Measurements from ENCODE around the gene HSD17B2. TPM values are rescaled to one million over a fixed set of nuclear protein-coding genes. Genes with fewer than 3 reads are reported as not detected.

HSD17B2 gene
- total and polyA plus RNA-seq, 4 donors, result 47.7 to 126 (median 103) TPM

- TF ChIP-seq TAF1 (conservative IDR thresholded peaks at IDR 0.05), result no peak
- peak in 1 of 2 donors; percentile 18 for TF ChIP-seq JUND (IDR thresholded peaks at IDR 0.05)
- peak; percentile 13 for TF ChIP-seq CTCF (IDR thresholded peaks at IDR 0.05; ENCODE audit: low read depth, low read length, missing input control)
- H3K9me3 ChIP-seq (ENCODE audit: control insufficient read depth in 4 of 4, low read length in 3 of 4), result no peaks in the 10 kb centered on the region
- WGBS, result 78% methylated on average over 11 of the region's 11 CpGs
- no peaks in the 10 kb centered on the region for H3K27me3 ChIP-seq (ENCODE audit: control insufficient read depth in 4 of 4, insufficient read depth in 4 of 4, low read length in 3 of 4)
- no peak overlapping the region for H3K9ac ChIP-seq (ENCODE audit: low read depth in 1 of 2, low read length in 2 of 2)
- peaks cover 0 to 24% (median 14%) of the 10 kb centered on the region in 4 donors for H3K36me3 ChIP-seq (ENCODE audit: control insufficient read depth in 4 of 4, insufficient read depth in 3 of 4, low read depth in 1 of 4, low read length in 3 of 4)
- no peaks in the 10 kb centered on the region for H3K4me1 ChIP-seq (ENCODE audit: control insufficient read depth in 4 of 4, insufficient read depth in 4 of 4, low read length in 3 of 4)
- no peak for DNase-seq (ENCODE audit: low spot score)
- no peak overlapping the region for H3K4me3 ChIP-seq (ENCODE audit: low read depth in 1 of 3, low read length in 3 of 3)
- peak overlapping the region; percentile 15 to 32 for H3K27ac ChIP-seq (ENCODE audit: low read depth in 1 of 2, low read length in 2 of 2)
Measured at GRCh38 chr16:81996664-81997509, 38.2 kb upstream of the HSD17B2 start.

- DNase-seq (ENCODE audit: low spot score), result no peak
- H3K36me3 ChIP-seq (ENCODE audit: control insufficient read depth in 4 of 4, insufficient read depth in 3 of 4, low read depth in 1 of 4, low read length in 3 of 4), result peaks cover 0 to 26% (median 14%) of the 10 kb centered on the region in 4 donors
- H3K4me1 ChIP-seq (ENCODE audit: control insufficient read depth in 4 of 4, insufficient read depth in 4 of 4, low read length in 3 of 4), result no peaks in the 10 kb centered on the region
- peak overlapping the region in 1 of 2 donors; percentile 15 for H3K27ac ChIP-seq (ENCODE audit: low read depth in 1 of 2, low read length in 2 of 2)
- no peak overlapping the region for H3K9ac ChIP-seq (ENCODE audit: low read depth in 1 of 2, low read length in 2 of 2)
- TF ChIP-seq JUND (IDR thresholded peaks at IDR 0.05) (no peak), RAD21 (IDR thresholded peaks at IDR 0.05) (no peak), FOXA1 (IDR thresholded peaks at IDR 0.05) (no peak), RXRA (IDR thresholded peaks at IDR 0.05) (peak in 1 of 2 donors; percentile 11), MAX (IDR thresholded peaks at IDR 0.05) (no peak)
- H3K27me3 ChIP-seq (ENCODE audit: control insufficient read depth in 4 of 4, insufficient read depth in 4 of 4, low read length in 3 of 4), result no peaks in the 10 kb centered on the region
- no peak overlapping the region for H3K4me3 ChIP-seq (ENCODE audit: low read depth in 1 of 3, low read length in 3 of 3)
- no peaks in the 10 kb centered on the region for H3K9me3 ChIP-seq (ENCODE audit: control insufficient read depth in 4 of 4, low read length in 3 of 4)
- WGBS, result 77% methylated on average over 2 of the region's 2 CpGs
Measured at GRCh38 chr16:81997738-81998137, 37.3 kb upstream of the HSD17B2 start.

- Histone ChIP-seq H3K4me3 (ENCODE audit: low read depth in 1 of 3, low read length in 3 of 3) (no peak overlapping the region), H3K9ac (ENCODE audit: low read depth in 1 of 2, low read length in 2 of 2) (no peak overlapping the region), H3K27ac (ENCODE audit: low read depth in 1 of 2, low read length in 2 of 2) (no peak overlapping the region), H3K4me1 (ENCODE audit: control insufficient read depth in 4 of 4, insufficient read depth in 4 of 4, low read length in 3 of 4) (no peaks in the 10 kb centered on the region), H3K27me3 (ENCODE audit: control insufficient read depth in 4 of 4, insufficient read depth in 4 of 4, low read length in 3 of 4) (no peaks in the 10 kb centered on the region), H3K36me3 (ENCODE audit: control insufficient read depth in 4 of 4, insufficient read depth in 3 of 4, low read depth in 1 of 4, low read length in 3 of 4) (peaks cover 0 to 23% (median 12%) of the 10 kb centered on the region in 4 donors), H3K9me3 (ENCODE audit: control insufficient read depth in 4 of 4, low read length in 3 of 4) (no peaks in the 10 kb centered on the region)
- TF ChIP-seq GABPA (IDR thresholded peaks at IDR 0.05 in 1 of 2, conservative IDR thresholded peaks at IDR 0.05 in 1 of 2) (no peak), TAF1 (conservative IDR thresholded peaks at IDR 0.05) (no peak), EGR1 (IDR thresholded peaks at IDR 0.05; ENCODE audit: low read depth in 2 of 2) (no peak), ZBTB33 (IDR thresholded peaks at IDR 0.05) (no peak), YY1 (IDR thresholded peaks at IDR 0.05) (no peak), JUND (IDR thresholded peaks at IDR 0.05) (no peak), NR2F2 (IDR thresholded peaks at IDR 0.05) (no peak), HNF4A (conservative IDR thresholded peaks at IDR 0.05) (no peak), HNF4G (IDR thresholded peaks at IDR 0.05) (no peak), ATF3 (IDR thresholded peaks at IDR 0.05) (no peak)
- DNase-seq (ENCODE audit: low spot score), result no peak
- WGBS, result 92% methylated on average over 3 of the region's 3 CpGs
Measured at GRCh38 chr16:82002831-82003230, 32.2 kb upstream of the HSD17B2 start.
